Gastroesophageal sphincter (tissue), 3 donors: Measurements from ENCODE around the gene SLC9A3.

Experiments used
- CTCF ChIP-seq, 4 experiments: fragments of 200-600 bp in 2 of 4; fragments of 450-650 bp in 2 of 4; sonication (generic) in 1 of 4; IDR thresholded peaks; one replicate each; pipeline ENCODE4 v1.5.1; 2017 to 2019; ENCODE audit warnings: antibody characterized with exemption in 4 of 4, mild to moderate bottlenecking in 2 of 4, moderate library complexity in 2 of 4
- EP300 ChIP-seq: sonication (generic); formaldehyde crosslinking; IDR thresholded peaks from one replicate; pipeline ENCODE4 v1.6.1; 2017; ENCODE audit warnings: antibody characterized with exemption, mild to moderate bottlenecking
- POLR2A ChIP-seq, 2 donors: fragments of 450-650 bp; IDR thresholded peaks; one replicate each; pipeline ENCODE4 v1.6.1; 2017; ENCODE audit warnings: antibody characterized with exemption in 2 of 2, mild to moderate bottlenecking in 2 of 2, moderate library complexity in 1 of 2
- POLR2AphosphoS5 ChIP-seq: sonication (generic); formaldehyde crosslinking; IDR thresholded peaks from one replicate; pipeline ENCODE4 v1.6.1; 2017; ENCODE audit warnings: antibody characterized with exemption

- no peak for TF ChIP-seq CTCF (IDR thresholded peaks at IDR 0.05)
- TF ChIP-seq POLR2A (IDR thresholded peaks at IDR 0.05): no peak
- no peak for TF ChIP-seq POLR2AphosphoS5
- no peak for TF ChIP-seq EP300
Measured at GRCh38 chr5:515273-515836, 8.9 kb downstream of the SLC9A3 start.
